Adrenal gland (tissue), 12 donors: Measurements from ENCODE around the gene TGFBRAP1. TPM values are rescaled to one million over a fixed set of nuclear protein-coding genes. Genes with fewer than 3 reads are reported as not detected.

Source experiments
- DNase-seq, 7 donors: peaks; one replicate each; pipeline ENCODE4 v3.0.0-alpha.2; 2019 to 2020
- H3K27ac ChIP-seq, 5 donors: fragments of 200-600 bp; sonication (generic) in 4 of 5; 1 replicate in 3 of 5; 2 replicates in 2 of 5; pipeline versions ENCODE4 v1.5.1 to v1.8.0; 2016 to 2020; ENCODE audit warnings: mild to moderate bottlenecking in 1 of 5
- H3K27me3 ChIP-seq: fragments of 200-600 bp; 2 replicates; pipeline ENCODE4 v1.8.0; 2021
- H3K36me3 ChIP-seq, 2 donors: fragments of 200-600 bp; replicated peaks in 1 of 2; 1 replicate in 1 of 2; 2 replicates in 1 of 2; pipeline versions ENCODE4 v1.5.1 to v1.8.0; 2018 to 2022
- H3K4me1 ChIP-seq, 2 donors: fragments of 200-600 bp; replicated peaks in 1 of 2; 1 replicate in 1 of 2; 2 replicates in 1 of 2; pipeline versions ENCODE4 v1.5.1 to v1.8.0; 2018 to 2021
- H3K4me3 ChIP-seq, 4 donors: fragments of 200-600 bp; sonication (generic) in 3 of 4; one replicate each; pipeline ENCODE4 v1.5.1; 2016 to 2018
- H3K9me3 ChIP-seq, 3 donors: fragments of 200-600 bp; sonication (generic) in 1 of 3; replicated peaks in 1 of 3; 1 replicate in 2 of 3; 2 replicates in 1 of 3; pipeline versions ENCODE4 v1.5.1 to v1.8.0; 2016 to 2021
- POLR2A ChIP-seq, 2 donors: fragments of 450-650 bp; IDR thresholded peaks; one replicate each; pipeline ENCODE4 v1.6.1; 2017; ENCODE audit warnings: antibody characterized with exemption in 2 of 2, mild to moderate bottlenecking in 2 of 2, moderate library complexity in 1 of 2
- WGBS, 4 donors: extraction: QIAGEN DNeasy Blood & Tissue Kit in 2 of 4; methylation state at CpG; one replicate each; pipeline versions ENCODE4 v1.1.5 to v1.1.7; 2013 to 2017; 5-methylcytosine and 5-hydroxymethylcytosine counted together
- intact Hi-C, 2 donors: fragments of 100-400 bp; cut with DNase I; formaldehyde crosslinking; loops; one replicate each; pipeline versions ENCODE4 v1.14.1 to v1.15.0; 2022 to 2023
- polyA plus RNA-seq, 3 donors: library from polyadenylated mRNA; stranded (reverse); fragments of 200-250 nt in 2 of 3; fragments of 350-450 nt in 1 of 3; fragmentation: Illumina TruSeq in 1 of 3; extraction: RNeasy Lipid Tissue Mini Kit (QIAGEN cat#74804) in 1 of 3; gene quantifications; one replicate each; pipeline ENCODE4 v1.2.3, GENCODE V29; 2013 to 2014
- total RNA-seq, 9 donors: library from RNA; depleted of rRNA in 4 of 9; stranded (reverse); fragments of >200 nt in 4 of 9; fragments of 120-200 nt in 1 of 9; fragmentation: NEBNext Ultra II Directional in 1 of 9; extraction: Animal tissue kit (Norgen Biotek cat#: 25700) in 1 of 9; gene quantifications; one replicate each; pipeline versions ENCODE4 v1.1.0 to v1.2.4, GENCODE V29; 2013 to 2023
- TF ChIP-seq, protein P1 (sequence below), 6 experiments: fragments of 450-650 bp in 4 of 6; fragments of 200-600 bp in 2 of 6; sonication (generic) in 1 of 6; IDR thresholded peaks; 1 replicate in 5 of 6; 2 replicates in 1 of 6; pipeline versions ENCODE4 v1.5.1 to v1.8.0; 2016 to 2021; ENCODE audit warnings: antibody characterized with exemption in 6 of 6, mild to moderate bottlenecking in 2 of 6, moderate library complexity in 1 of 6
- donor health status: healthy with polysubstance abuse.
- donor health status: Bipolar disorder and iron deficiency.
- donor health status: DM: yes; HTN: yes; CAD: no.
- donor health status: DM: no; HTN: no; CAD: no.
- donor health status: DM: no; HTN: no; CAD: no.
- donor health status: DM: yes; HTN: yes; CAD: no.

TGFBRAP1 gene
- total and polyA plus RNA-seq, 12 donors = 5.1 to 29.7 (median 22.3) TPM

DNA sequence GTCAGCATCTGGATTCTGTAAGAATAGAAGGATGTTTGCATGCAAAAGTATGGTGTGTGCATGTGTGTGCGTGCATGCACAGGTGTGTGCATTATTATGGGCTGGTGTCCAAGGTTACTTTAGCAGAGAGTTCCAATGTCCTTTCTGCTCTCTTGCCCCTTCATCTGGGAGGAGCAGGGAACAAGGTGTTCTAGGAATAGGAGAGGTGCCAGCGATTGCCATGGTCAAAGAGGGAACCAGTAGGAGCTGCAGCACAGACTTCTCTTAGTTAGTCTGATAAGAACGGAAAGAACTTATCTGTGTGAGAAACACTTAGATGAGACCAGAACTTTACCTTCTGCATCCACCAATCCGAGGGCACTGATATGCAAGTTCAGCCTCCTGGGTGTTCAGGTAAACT lies 79.6 kb downstream of the TGFBRAP1 start:
- H3K36me3 ChIP-seq = no peaks in the 10 kb centered on the region
- DNase-seq = no peak
- H3K27me3 ChIP-seq = no peaks in the 10 kb centered on the region
- 84 to 91% (median 87%) methylated on average over 4 of the region's 4 CpGs for WGBS, 4 donors
- TF ChIP-seq, protein P1, sequence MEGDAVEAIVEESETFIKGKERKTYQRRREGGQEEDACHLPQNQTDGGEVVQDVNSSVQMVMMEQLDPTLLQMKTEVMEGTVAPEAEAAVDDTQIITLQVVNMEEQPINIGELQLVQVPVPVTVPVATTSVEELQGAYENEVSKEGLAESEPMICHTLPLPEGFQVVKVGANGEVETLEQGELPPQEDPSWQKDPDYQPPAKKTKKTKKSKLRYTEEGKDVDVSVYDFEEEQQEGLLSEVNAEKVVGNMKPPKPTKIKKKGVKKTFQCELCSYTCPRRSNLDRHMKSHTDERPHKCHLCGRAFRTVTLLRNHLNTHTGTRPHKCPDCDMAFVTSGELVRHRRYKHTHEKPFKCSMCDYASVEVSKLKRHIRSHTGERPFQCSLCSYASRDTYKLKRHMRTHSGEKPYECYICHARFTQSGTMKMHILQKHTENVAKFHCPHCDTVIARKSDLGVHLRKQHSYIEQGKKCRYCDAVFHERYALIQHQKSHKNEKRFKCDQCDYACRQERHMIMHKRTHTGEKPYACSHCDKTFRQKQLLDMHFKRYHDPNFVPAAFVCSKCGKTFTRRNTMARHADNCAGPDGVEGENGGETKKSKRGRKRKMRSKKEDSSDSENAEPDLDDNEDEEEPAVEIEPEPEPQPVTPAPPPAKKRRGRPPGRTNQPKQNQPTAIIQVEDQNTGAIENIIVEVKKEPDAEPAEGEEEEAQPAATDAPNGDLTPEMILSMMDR (IDR thresholded peaks at IDR 0.05) = no peak
- TF ChIP-seq POLR2A (IDR thresholded peaks at IDR 0.05) = no peak
- H3K4me1 ChIP-seq = no peaks in the 10 kb centered on the region
- H3K9me3 ChIP-seq = no peaks in the 10 kb centered on the region
- H3K4me3 ChIP-seq = no peak overlapping the region
- intact Hi-C loops = no loop called here
- H3K27ac ChIP-seq = no peak overlapping the region

DNA sequence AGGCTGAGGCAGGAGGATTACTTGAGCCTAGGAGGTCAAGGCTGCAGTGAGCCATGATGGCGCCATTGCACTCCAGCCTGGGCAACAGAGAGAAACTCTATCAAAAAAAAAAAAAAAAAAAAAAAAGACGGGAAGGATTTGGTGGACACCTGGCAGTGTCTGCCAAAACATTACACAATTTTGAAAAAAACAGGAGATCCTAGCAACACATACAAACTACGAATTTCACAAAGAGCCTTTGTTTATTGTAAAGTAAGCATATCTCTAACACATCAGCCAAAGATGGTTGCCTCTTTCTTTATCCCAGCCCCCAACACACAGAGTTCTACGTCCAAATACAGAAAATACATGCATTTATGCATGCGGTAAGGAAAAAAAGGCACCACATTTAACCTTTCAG lies 80.4 kb downstream of the TGFBRAP1 start:
- Histone ChIP-seq H3K4me1 (no peaks in the 10 kb centered on the region), H3K27me3 (no peaks in the 10 kb centered on the region), H3K9me3 (no peaks in the 10 kb centered on the region), H3K27ac (no peak overlapping the region), H3K36me3 (no peaks in the 10 kb centered on the region), H3K4me3 (no peak overlapping the region)
- intact Hi-C loops = no loop called here
- 62 to 85% (median 76%) methylated on average over 5 of the region's 5 CpGs for WGBS, 4 donors
- TF ChIP-seq POLR2A (IDR thresholded peaks at IDR 0.05) = no peak
- TF ChIP-seq, protein P1 (IDR thresholded peaks at IDR 0.05) = no peak
- DNase-seq = no peak

DNA sequence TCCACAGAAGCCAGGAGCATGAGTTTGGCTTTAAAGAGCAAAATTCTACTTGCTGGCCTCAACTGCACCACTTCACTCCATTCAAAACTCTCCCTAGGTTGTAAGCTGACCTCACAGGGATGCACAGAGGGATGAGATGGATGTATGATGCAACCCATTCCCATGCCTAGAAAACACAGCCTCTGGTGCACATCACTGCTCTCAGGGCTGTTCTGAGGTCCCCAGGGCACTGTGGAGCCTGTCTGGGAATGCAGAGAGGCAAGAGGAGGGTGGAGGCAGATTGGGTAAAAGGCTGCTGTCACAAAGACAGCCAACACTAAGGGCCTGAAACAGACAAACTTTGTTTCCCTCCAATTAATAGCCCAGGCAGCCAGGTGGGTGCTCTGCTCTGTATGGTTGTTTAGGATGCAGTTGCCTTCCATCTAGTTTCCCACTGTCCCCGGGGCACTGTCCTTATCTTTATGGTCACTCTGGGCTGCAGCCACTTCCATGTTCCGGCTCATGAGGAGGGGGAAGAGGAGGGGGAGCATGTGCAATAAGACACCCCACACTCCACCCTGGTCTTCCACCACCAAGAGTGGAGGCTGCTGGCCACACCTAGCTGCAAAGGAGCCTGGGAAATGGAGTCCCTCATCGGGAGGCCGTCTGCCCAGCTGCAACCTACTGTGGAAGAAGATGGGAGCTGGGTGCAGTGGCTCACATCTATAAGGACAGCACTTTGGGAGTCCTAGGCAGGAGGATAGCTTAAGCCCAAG lies 81.0 kb downstream of the TGFBRAP1 start:
- Histone ChIP-seq H3K27me3 (no peaks in the 10 kb centered on the region), H3K9me3 (no peaks in the 10 kb centered on the region), H3K27ac (no peak overlapping the region), H3K4me1 (no peaks in the 10 kb centered on the region), H3K4me3 (no peak overlapping the region), H3K36me3 (no peaks in the 10 kb centered on the region)
- 67 to 92% (median 76%) methylated on average over 2 to 4 of the region's 4 CpGs for WGBS, 4 donors
- TF ChIP-seq, protein P1 (IDR thresholded peaks at IDR 0.05) = no peak
- TF ChIP-seq POLR2A (IDR thresholded peaks at IDR 0.05) = no peak
- intact Hi-C loops = no loop called here
- no peak for DNase-seq

DNA sequence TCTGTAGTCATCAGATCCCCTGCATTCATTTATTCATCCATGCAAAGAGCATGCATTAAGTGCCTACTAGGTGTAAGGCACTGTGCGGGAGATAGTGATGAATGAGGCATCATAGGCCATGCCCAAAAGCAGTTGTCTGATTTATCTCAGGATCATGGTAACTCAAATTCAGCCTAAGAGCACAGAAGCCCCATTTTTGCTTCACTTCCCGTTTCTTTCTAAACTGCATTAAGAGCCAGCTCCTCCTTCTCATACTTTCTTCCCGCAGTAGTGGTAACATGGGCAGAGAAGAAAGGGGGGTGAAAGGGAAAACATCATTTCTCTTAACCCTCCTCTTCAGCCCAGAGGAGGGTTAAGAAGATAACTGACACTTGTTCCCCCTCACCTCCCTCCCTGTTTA lies 85.1 kb downstream of the TGFBRAP1 start:
- 67 to 80% (median 76%) methylated on average over 3 of the region's 3 CpGs for WGBS, 4 donors
- no peaks in the 10 kb centered on the region for H3K27me3 ChIP-seq
- H3K9me3 ChIP-seq = no peaks in the 10 kb centered on the region
- no peak overlapping the region for H3K27ac ChIP-seq
- H3K4me1 ChIP-seq = no peaks in the 10 kb centered on the region
- intact Hi-C loops = no loop called here
- no peak overlapping the region for H3K4me3 ChIP-seq
- DNase-seq = no peak
- no peaks in the 10 kb centered on the region for H3K36me3 ChIP-seq
- TF ChIP-seq, protein P1 (IDR thresholded peaks at IDR 0.05) = no peak
- TF ChIP-seq POLR2A (IDR thresholded peaks at IDR 0.05) = no peak
